ENCODE measurements around the gene LRMDA.

The LRMDA gene

DNA sequence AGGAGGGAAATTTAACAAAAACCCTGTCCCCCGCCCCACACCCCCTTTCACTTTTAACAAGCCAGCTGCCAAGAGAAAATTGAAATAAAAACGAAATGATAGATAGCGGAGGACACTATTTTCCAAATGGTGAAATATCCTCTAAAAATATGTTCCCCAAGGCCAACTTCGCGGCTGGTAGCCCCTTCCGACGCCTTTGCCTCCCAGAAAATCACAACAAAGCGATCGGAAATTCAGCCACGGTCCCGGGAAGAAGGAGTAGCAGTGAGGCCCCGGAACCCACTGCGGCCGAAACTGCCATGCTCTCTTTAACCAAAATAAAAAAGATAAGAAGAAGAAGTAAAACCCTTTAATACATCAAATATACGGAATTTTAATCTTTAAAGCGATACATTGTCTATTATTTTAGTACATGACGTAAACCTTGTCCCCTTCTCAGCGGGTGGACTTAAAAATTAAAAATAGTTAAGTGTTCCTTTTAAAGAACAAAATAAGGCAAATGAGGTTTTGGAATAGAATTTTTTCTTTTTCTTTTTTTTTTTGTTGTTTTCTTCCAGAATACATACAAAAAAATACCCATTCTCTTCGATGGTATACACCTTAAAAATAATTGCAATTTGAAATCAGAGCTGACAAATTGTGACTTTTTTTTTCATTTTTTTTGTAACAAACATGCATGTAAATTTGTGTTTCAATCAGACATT lies 33.8 kb upstream of the LRMDA start:
- Histone ChIP-seq H3K27me3 (ENCODE audit: control insufficient read depth, insufficient read depth, low read length) (peaks cover 99% of the 10 kb centered on the region), H3K9me3 (ENCODE audit: control insufficient read depth, low read depth, low read length) (no peaks in the 10 kb centered on the region), H3K36me3 (ENCODE audit: control insufficient read depth, low read depth, low read length) (no peaks in the 10 kb centered on the region), H3K4me1 (ENCODE audit: control insufficient read depth, low read depth, low read length) (peaks cover 16% of the 10 kb centered on the region), H3K9ac (ENCODE audit: low read length) (no peak overlapping the region), H3K4me3 (ENCODE audit: low read length) (peak overlapping the region; percentile 40), H3K27ac (ENCODE audit: low read length) (no peak overlapping the region)

DNA sequence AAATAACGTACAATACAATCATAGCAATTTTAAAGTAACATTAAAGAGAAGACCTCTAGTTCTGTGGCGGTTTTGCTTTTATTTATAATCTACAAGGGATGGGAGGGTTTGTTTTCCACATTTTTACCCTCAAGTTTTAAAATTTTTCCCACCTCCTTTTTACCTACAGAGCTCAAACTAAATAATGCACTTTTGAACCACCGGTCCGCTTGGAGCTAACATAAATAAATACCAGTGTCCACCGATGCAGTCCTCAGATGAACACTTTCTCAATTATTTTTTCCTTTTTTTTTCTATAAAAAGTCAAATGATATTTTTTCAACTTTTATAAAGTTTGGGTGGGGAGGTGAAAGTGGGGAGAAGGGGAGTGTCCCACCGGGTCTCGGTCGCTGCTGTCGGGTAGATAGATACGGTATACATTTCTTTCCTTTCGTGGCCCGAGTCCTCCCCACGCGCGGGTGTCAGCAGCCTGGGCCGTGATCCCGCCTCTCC lies 33.2 kb upstream of the LRMDA start:
- Histone ChIP-seq H3K27ac (ENCODE audit: low read length) (no peak overlapping the region), H3K4me3 (ENCODE audit: low read length) (peak overlapping the region; percentile 38), H3K4me1 (ENCODE audit: control insufficient read depth, low read depth, low read length) (peaks cover 16% of the 10 kb centered on the region), H3K9ac (ENCODE audit: low read length) (no peak overlapping the region), H3K36me3 (ENCODE audit: control insufficient read depth, low read depth, low read length) (no peaks in the 10 kb centered on the region), H3K9me3 (ENCODE audit: control insufficient read depth, low read depth, low read length) (no peaks in the 10 kb centered on the region), H3K27me3 (ENCODE audit: control insufficient read depth, insufficient read depth, low read length) (peaks cover 99% of the 10 kb centered on the region)

DNA sequence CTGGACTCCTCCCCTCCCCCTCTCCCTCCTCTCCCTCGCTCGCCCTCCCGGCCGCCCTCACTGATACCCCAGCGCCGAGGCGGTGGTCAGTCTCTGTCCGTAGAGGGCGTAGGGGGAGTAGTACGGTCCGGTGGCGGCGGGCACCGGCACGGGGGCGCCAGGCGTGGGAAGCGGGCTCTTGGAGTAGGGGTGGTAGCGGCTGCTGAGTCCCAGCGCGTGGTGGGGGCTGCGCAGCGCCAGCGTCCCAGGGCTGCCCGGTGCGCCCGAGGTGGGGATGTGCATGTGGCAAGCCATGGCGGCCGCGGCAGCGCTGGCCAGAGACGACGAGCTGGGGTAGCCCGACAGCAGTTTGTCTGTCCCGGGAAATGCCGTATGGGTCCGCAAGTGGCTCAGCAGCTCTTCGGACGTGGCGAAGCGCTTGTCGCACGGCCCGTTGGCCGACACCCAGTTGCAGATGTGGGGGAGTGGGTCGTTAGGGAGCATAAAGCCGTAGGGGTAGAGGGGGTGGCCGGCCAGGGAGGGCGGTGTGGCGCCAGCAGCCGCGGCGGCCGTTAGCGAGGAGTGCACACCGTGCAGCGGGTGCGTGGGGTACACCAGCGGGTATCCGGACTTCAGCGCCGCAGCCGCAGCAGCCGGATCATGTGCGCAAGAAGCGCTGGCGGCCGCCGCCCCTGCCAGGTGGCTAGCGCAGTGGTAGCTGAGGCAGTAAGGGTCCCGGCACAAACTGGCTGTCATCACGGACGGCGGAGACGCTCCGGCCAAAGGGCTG lies 32.5 kb upstream of the LRMDA start:
- H3K27ac ChIP-seq (ENCODE audit: low read length) = no peak overlapping the region
- no peak overlapping the region for H3K9ac ChIP-seq (ENCODE audit: low read length)
- peaks cover 22% of the 10 kb centered on the region for H3K4me1 ChIP-seq (ENCODE audit: control insufficient read depth, low read depth, low read length)
- H3K4me3 ChIP-seq (ENCODE audit: low read length) = peak overlapping the region; percentile 38
- H3K27me3 ChIP-seq (ENCODE audit: control insufficient read depth, insufficient read depth, low read length) = peaks cover 99% of the 10 kb centered on the region
- no peaks in the 10 kb centered on the region for H3K9me3 ChIP-seq (ENCODE audit: control insufficient read depth, low read depth, low read length)
- H3K36me3 ChIP-seq (ENCODE audit: control insufficient read depth, low read depth, low read length) = no peaks in the 10 kb centered on the region

DNA sequence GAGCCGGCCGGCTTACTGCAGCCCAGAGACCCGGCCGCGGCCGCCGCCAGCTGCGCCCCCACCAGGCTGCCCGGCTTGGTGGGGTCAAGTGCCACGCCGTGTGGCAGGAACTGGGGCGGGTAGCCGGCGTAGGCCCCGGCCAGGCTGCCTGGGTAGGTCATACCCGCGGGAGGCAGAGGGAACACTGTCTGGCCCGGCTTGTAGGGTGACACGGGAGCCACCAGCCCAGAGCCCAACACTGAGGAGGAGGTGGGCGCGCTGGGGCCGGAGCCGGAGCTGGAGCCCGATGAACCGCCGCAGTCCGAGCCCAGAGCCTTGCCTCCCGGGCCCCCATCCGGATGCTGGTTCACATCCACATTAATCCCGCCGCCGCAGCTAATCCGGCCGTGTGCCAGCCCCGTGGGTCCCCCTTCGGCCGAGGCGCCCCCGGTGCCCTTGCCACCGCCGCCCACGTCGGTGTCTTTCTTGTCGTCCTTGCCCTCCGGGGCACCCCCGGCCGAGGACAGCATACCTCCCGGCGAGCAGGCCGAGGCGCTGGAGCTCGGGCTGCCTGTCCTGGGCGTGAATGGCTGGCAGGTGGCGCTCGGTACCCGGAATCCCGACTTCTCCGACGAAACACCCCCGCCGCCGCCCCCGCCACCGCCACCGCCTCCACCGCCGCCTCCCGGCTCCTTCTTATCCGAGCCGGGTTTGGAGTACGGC lies 31.8 kb upstream of the LRMDA start:
- Histone ChIP-seq H3K27me3 (ENCODE audit: control insufficient read depth, insufficient read depth, low read length) (peaks cover 99% of the 10 kb centered on the region), H3K27ac (ENCODE audit: low read length) (no peak overlapping the region), H3K9ac (ENCODE audit: low read length) (no peak overlapping the region), H3K9me3 (ENCODE audit: control insufficient read depth, low read depth, low read length) (no peaks in the 10 kb centered on the region), H3K36me3 (ENCODE audit: control insufficient read depth, low read depth, low read length) (no peaks in the 10 kb centered on the region), H3K4me3 (ENCODE audit: low read length) (peak overlapping the region; percentile 77), H3K4me1 (ENCODE audit: control insufficient read depth, low read depth, low read length) (peaks cover 26% of the 10 kb centered on the region)

DNA sequence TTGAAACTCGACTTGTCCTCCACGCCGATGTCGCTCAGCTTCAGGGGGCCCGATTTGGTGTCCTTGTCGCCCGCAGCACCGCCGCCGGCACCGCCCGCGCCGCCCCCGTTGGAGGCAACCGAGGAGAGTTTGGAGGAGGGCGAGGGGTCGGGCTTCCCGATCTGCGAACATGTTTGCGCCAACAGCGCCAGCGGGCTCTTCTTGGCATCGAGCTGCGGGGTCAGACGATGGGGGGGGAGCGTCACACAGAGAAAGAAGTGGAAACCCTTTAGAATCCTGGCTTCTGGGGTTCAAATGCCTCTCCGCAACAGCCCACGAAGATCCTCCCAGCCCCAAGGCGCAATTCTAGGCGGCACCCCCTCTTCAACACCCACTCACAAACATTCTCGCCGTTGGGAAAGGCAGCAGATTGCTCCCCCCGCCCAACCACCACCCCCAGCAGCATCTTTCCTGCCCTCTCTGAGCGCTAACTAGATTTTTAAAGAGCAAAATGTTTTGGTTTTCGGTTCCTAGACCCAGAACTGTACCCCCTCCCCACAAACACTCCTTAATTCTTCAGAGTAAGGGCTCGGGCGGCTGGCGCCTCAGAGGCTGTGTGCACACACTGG lies 31.2 kb upstream of the LRMDA start:
- Histone ChIP-seq H3K27me3 (ENCODE audit: control insufficient read depth, insufficient read depth, low read length) (peaks cover 99% of the 10 kb centered on the region), H3K9me3 (ENCODE audit: control insufficient read depth, low read depth, low read length) (no peaks in the 10 kb centered on the region), H3K36me3 (ENCODE audit: control insufficient read depth, low read depth, low read length) (no peaks in the 10 kb centered on the region), H3K9ac (ENCODE audit: low read length) (peak overlapping the region; percentile 39), H3K4me1 (ENCODE audit: control insufficient read depth, low read depth, low read length) (peaks cover 26% of the 10 kb centered on the region), H3K27ac (ENCODE audit: low read length) (no peak overlapping the region), H3K4me3 (ENCODE audit: low read length) (peak overlapping the region; percentile 77)

DNA sequence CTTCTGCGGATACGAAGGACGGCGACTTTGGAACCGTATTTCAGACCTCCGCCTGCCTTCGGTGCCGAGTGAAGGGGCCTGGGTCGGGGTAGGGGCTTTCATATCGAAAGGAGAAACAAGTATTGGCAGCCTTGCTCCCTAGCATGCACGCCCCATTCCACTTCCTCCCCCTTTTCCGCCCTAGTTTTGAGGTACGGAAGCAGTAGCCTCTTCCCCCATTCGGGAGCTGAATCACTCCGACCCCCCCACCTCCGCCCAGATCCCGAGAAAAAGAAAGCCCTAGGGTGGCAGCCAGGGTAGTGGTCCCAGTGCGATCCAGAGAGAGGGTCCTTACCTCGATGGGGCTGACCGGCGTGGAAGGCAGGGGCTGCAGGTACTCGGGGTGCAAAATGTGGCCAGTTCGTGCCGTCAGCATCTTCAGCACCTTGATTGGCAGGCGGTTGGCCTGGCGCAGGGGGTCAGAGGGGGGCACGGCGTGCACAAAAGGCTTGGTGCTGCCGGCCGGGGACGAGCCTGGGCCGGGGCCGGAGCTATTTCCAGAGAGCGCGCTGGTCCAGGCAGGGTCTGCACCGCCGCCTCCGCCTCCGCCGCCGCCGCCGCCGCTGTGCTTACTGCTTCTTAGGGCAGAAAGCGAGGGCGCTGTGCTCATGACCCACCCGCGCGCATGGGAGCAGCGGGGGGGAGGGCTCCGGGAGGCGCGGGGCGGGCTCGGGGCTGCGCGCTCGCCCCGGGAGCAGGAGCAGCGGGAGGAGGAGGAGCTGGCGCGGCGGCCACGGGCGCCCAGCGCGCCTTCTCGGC lies 30.5 kb upstream of the LRMDA start:
- Histone ChIP-seq H3K9me3 (ENCODE audit: control insufficient read depth, low read depth, low read length) (no peaks in the 10 kb centered on the region), H3K4me3 (ENCODE audit: low read length) (peak overlapping the region; percentile 77), H3K36me3 (ENCODE audit: control insufficient read depth, low read depth, low read length) (no peaks in the 10 kb centered on the region), H3K27me3 (ENCODE audit: control insufficient read depth, insufficient read depth, low read length) (peaks cover 99% of the 10 kb centered on the region), H3K4me1 (ENCODE audit: control insufficient read depth, low read depth, low read length) (peaks cover 31% of the 10 kb centered on the region), H3K9ac (ENCODE audit: low read length) (peak overlapping the region; percentile 39), H3K27ac (ENCODE audit: low read length) (no peak overlapping the region)

DNA sequence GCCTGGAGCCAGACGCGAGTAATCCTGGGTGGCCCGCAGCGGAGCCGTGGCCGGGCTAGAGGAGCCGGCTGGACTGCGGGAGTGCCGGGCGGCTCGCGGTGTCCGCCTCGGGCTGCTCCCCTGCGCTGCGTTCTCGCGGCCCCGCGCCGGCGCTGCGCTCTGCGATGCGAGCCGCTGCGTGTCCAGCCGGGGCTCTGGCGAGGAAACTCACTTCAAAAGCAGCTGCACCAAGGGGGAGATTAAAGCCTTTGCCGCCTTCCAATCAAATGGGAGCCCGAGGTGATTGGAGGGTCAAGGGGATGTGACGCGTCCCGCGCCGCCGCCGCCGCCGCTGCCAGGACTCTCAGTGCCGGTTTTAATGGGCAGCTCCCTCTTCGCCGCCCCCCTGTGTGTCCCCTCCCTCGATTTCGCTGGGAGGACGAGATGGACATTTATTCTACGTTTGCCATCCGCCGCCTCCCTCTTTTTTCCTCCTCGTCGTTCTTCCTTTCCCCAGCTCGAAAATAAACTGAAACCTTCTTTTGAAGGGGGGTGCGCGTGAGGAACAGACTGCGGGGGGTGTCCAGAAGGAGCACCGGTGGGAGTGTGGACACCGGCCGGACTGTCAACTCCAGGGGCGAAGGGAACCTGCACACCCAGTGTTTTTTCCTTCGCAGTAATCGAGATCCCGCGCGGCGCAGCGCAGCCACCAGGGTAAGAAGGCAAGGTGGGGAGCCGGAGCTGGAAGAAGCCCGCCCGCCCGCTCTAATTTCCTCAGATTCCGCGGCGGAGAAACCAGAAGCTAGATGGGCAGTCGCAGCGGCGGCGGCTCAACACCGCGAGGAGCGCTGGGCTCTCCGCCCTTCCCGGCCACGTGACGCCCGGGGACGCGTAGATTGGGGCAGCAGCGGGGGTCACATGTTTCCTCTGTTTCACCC lies 29.6 kb upstream of the LRMDA start, which contains the start of gene ZNF503:
ZNF503 (minus strand) TSS at position 196 of the 917 bp plus-strand sequence. CDS start 345 bp downstream, outside the sequence.
- Histone ChIP-seq H3K36me3 (ENCODE audit: control insufficient read depth, low read depth, low read length) (no peaks in the 10 kb centered on the region), H3K27ac (ENCODE audit: low read length) (no peak within 1 kb of the TSS), H3K9ac (ENCODE audit: low read length) (peak within 1 kb of the TSS; percentile 39), H3K27me3 (ENCODE audit: control insufficient read depth, insufficient read depth, low read length) (peaks cover 99% of the 10 kb centered on the region), H3K9me3 (ENCODE audit: control insufficient read depth, low read depth, low read length) (peaks cover 2% of the 10 kb centered on the region), H3K4me1 (ENCODE audit: control insufficient read depth, low read depth, low read length) (peaks cover 37% of the 10 kb centered on the region), H3K4me3 (ENCODE audit: low read length) (peak within 1 kb of the TSS; percentile 77)

DNA sequence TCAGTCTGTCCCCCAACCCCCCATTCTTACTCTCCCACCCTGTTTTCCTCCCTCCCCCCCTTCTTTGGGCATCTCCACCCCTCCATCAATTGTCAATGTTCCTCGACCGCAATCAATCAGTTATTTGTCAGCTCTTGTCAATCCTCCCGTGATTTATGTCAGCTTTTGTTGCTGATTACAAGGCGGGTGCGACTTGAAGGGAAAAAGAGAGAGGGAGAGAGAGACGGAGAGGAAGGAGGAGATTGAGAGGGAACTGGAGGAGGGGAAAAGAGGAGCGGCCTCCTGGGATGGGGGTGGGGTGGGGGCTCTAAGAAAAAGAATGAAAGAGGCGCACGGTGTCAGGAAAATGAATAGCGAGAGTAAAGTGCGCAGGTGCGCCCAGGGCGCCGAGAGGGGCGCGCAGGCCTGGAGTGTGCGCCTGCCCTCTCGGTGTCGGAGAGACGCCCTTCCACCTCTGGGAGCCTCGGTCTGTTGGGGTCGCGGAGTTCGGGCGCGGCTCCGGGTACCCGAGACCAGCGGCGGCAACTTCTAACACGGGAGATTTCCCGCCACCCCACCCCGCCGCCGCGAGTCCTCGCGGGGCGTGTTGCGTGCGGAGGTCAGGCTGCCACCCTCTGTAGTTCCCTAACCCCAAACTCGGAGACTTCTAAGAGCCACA lies 28.8 kb upstream of the LRMDA start:
- Histone ChIP-seq H3K36me3 (ENCODE audit: control insufficient read depth, low read depth, low read length) (no peaks in the 10 kb centered on the region), H3K4me1 (ENCODE audit: control insufficient read depth, low read depth, low read length) (peaks cover 44% of the 10 kb centered on the region), H3K27ac (ENCODE audit: low read length) (no peak overlapping the region), H3K9me3 (ENCODE audit: control insufficient read depth, low read depth, low read length) (peaks cover 2% of the 10 kb centered on the region), H3K4me3 (ENCODE audit: low read length) (peak overlapping the region; percentile 77), H3K9ac (ENCODE audit: low read length) (peak overlapping the region; percentile 32), H3K27me3 (ENCODE audit: control insufficient read depth, insufficient read depth, low read length) (peaks cover 99% of the 10 kb centered on the region)

DNA sequence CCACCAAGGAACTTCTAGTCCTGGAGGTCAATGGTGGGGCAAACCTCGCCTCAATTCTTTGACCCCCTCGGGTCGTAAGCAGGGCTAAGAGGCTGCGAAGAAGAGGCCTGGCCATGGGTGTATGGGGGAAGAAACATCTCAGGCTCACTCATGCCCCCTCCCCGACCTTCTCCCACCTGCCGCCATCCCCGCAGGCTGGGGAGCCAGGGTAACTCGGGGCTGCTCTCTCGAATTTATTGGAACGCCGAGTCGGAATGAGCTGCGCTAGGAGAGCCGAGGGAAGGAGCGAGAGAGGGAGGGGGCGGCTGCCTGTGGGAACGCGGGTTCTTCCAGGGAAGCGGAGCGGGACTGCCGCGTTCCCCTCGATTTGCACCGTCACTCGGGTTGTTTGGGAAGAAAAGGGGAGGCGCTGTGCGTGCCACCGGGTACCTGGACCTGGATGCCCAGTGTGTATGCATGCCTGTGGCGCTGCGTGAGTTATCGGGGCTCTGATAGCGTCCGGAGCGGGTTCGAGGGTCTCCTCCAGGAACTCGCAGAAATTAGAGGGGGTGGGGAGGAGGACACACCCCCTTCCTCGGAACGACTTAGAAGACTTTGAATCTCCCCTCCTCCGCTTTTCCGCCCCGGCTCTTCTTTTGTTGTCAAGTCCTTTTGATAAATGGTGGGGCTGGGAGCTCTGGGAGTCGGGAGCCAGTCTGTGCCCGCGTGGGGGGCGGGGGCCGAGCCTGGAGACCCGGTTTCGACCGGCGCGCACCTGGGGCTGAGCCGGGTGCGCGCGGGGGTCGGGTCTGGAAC lies 28.1 kb upstream of the LRMDA start:
- H3K27ac ChIP-seq (ENCODE audit: low read length) = no peak overlapping the region
- H3K9me3 ChIP-seq (ENCODE audit: control insufficient read depth, low read depth, low read length) = peaks cover 2% of the 10 kb centered on the region
- peaks cover 99% of the 10 kb centered on the region for H3K27me3 ChIP-seq (ENCODE audit: control insufficient read depth, insufficient read depth, low read length)
- H3K4me1 ChIP-seq (ENCODE audit: control insufficient read depth, low read depth, low read length) = peaks cover 41% of the 10 kb centered on the region
- H3K9ac ChIP-seq (ENCODE audit: low read length) = peak overlapping the region; percentile 32
- no peaks in the 10 kb centered on the region for H3K36me3 ChIP-seq (ENCODE audit: control insufficient read depth, low read depth, low read length)
- H3K4me3 ChIP-seq (ENCODE audit: low read length) = peak overlapping the region; percentile 77
